Suprapubic skin (tissue), 4 donors: ENCODE results near the gene MAPK8IP2. TPM values are rescaled to one million over a fixed set of nuclear protein-coding genes. Genes with fewer than 3 reads are reported as not detected.
"Not testable (repeated sequence)": the region's sequence is repeated elsewhere in the genome, so short reads cannot be mapped to it uniquely, and the experiment has no call there.

ENCODE experiments used
- DNase-seq, 2 donors: peaks; one replicate each; pipeline ENCODE4 v3.0.0-alpha.2; 2019; ENCODE audit warnings: low spot score in 2 of 2
- H3K27ac ChIP-seq: fragments of 200-600 bp; sonication (generic); one replicate; pipeline ENCODE4 v1.5.1; 2019
- H3K27me3 ChIP-seq: fragments of 200-600 bp; sonication (generic); one replicate; pipeline ENCODE4 v1.5.1; 2019
- H3K36me3 ChIP-seq: fragments of 200-600 bp; sonication (generic); one replicate; pipeline ENCODE4 v1.5.1; 2019
- H3K4me1 ChIP-seq: fragments of 200-600 bp; sonication (generic); one replicate; pipeline ENCODE4 v1.5.1; 2019
- H3K4me3 ChIP-seq: fragments of 200-600 bp; sonication (generic); one replicate; pipeline ENCODE4 v1.5.1; 2019; ENCODE audit warnings: mild to moderate bottlenecking
- H3K9me3 ChIP-seq: fragments of 200-600 bp; sonication (generic); one replicate; pipeline ENCODE4 v1.5.1; 2019
- CTCF ChIP-seq, 2 donors: fragments of 200-600 bp in 1 of 2; fragments of 450-650 bp in 1 of 2; sonication (generic) in 1 of 2; IDR thresholded peaks; one replicate each; pipeline ENCODE4 v1.5.1; 2016 to 2019; ENCODE audit warnings: antibody characterized with exemption in 2 of 2, mild to moderate bottlenecking in 1 of 2, moderate library complexity in 1 of 2
- EP300 ChIP-seq: sonication (generic); formaldehyde crosslinking; IDR thresholded peaks from one replicate; pipeline ENCODE4 v1.6.1; 2017; ENCODE audit warnings: antibody characterized with exemption
- POLR2A ChIP-seq, 2 donors: fragments of 450-650 bp; IDR thresholded peaks; one replicate each; pipeline ENCODE4 v1.6.1; 2017; ENCODE audit warnings: antibody characterized with exemption in 2 of 2, mild to moderate bottlenecking in 2 of 2, moderate library complexity in 2 of 2
- POLR2AphosphoS5 ChIP-seq, 3 donors: sonication (generic); formaldehyde crosslinking; IDR thresholded peaks; one replicate each; pipeline ENCODE4 v1.6.1; 2017; ENCODE audit warnings: antibody characterized with exemption in 3 of 3
- WGBS: methylation state at CpG from one replicate; pipeline ENCODE4 v1.1.5; 2018; 5-methylcytosine and 5-hydroxymethylcytosine counted together
- total RNA-seq, 4 donors: library from RNA; depleted of rRNA; stranded (reverse); fragments of >200 nt; gene quantifications; one replicate each; pipeline ENCODE4 v1.1.0, GENCODE V29; 2016

MAPK8IP2 gene
- total RNA-seq, 4 donors from 2014 or later: 2.6 to 4.4 (median 3.7) TPM

DNA sequence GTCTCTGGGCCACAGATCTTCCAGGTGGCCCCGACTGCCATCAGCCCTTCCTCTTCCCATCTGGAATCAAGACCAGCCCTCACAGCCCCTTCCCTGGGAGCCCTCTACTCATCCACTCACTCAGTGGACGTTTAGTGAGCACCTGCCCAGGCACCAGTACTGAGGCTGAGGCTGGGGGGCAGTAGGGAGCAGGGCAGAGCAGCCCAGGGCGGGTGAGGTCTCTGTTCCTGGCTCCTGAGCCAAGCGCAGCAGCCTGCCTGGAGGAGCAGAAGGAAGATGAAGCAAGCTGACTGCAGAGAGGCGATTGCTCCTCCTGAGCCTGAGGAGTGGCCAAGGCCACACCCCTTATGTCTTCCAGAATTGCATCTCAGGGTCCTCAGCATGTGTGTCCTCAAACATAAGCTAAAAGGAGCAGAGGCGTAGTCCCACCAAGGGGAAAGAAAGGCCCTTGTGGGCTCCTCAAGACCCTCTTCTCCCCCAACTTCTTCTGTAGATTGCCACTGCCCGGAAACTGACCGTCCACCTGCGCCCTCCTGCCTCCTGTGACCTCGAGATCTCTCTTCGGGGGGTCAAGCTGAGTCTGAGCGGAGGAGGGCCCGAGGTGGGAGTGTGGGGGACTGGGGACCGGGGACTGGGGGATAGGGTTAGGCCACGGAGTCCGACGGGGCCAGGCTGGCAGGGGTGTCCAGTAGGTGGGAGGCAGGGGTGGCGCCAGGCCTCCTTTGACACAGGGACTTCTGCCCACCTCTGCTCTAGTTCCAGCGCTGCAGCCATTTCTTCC is 5.8 kb downstream of the MAPK8IP2 start:
- peak in 1 of 2 donors; percentile 31 for DNase-seq
- TF ChIP-seq CTCF (IDR thresholded peaks at IDR 0.05) (no peak), POLR2A (IDR thresholded peaks at IDR 0.05) (no peak), POLR2AphosphoS5 (IDR thresholded peaks at IDR 0.05) (no peak), EP300 (no peak)
- H3K36me3 ChIP-seq: no peaks in the 10 kb centered on the region
- WGBS: 71% methylated on average over 14 of the region's 19 CpGs
- no peak overlapping the region for H3K27ac ChIP-seq
- H3K4me1 ChIP-seq: peaks cover 5% of the 10 kb centered on the region
- H3K27me3 ChIP-seq: peaks cover 74% of the 10 kb centered on the region
- no peaks in the 10 kb centered on the region for H3K9me3 ChIP-seq
- H3K4me3 ChIP-seq: no peak overlapping the region

GRCh38 chr22:50606946-50607658 is 6.5 kb downstream of the MAPK8IP2 start:
- H3K4me1 ChIP-seq: peaks cover 5% of the 10 kb centered on the region
- H3K27me3 ChIP-seq: peaks cover 67% of the 10 kb centered on the region
- no peaks in the 10 kb centered on the region for H3K36me3 ChIP-seq
- no peaks in the 10 kb centered on the region for H3K9me3 ChIP-seq
- no peak for DNase-seq
- 82% methylated on average over 13 of the region's 18 CpGs for WGBS
- no peak overlapping the region for H3K4me3 ChIP-seq
- TF ChIP-seq EP300 (no peak), POLR2AphosphoS5 (IDR thresholded peaks at IDR 0.05) (no peak), CTCF (IDR thresholded peaks at IDR 0.05) (no peak), POLR2A (IDR thresholded peaks at IDR 0.05) (no peak)
- H3K27ac ChIP-seq: no peak overlapping the region

- Histone ChIP-seq H3K27ac (no peak overlapping the region), H3K36me3 (no peaks in the 10 kb centered on the region), H3K27me3 (peaks cover 68% of the 10 kb centered on the region), H3K4me3 (no peak overlapping the region), H3K9me3 (no peaks in the 10 kb centered on the region), H3K4me1 (peaks cover 7% of the 10 kb centered on the region)
- no peak for DNase-seq
- TF ChIP-seq POLR2A (IDR thresholded peaks at IDR 0.05) (no peak), CTCF (IDR thresholded peaks at IDR 0.05) (no peak), POLR2AphosphoS5 (IDR thresholded peaks at IDR 0.05) (no peak), EP300 (no peak)
- WGBS: 71% methylated on average over 6 of the region's 6 CpGs
Observed at GRCh38 chr22:50607659-50608020, 7.0 kb downstream of the MAPK8IP2 start.

- peaks cover 13% of the 10 kb centered on the region for H3K4me1 ChIP-seq
- DNase-seq, H3K36me3 ChIP-seq, H3K27ac ChIP-seq, H3K9me3 ChIP-seq, H3K4me3 ChIP-seq: not testable (repeated sequence)
- H3K27me3 ChIP-seq: peaks cover 66% of the 10 kb centered on the region
- WGBS: 87% methylated on average over 35 of the region's 39 CpGs
Observed at GRCh38 chr22:50608058-50608840, 7.7 kb downstream of the MAPK8IP2 start.

- TF ChIP-seq POLR2AphosphoS5 (IDR thresholded peaks at IDR 0.05): no peak
- TF ChIP-seq CTCF (IDR thresholded peaks at IDR 0.05): no peak
- no peak for TF ChIP-seq EP300
- no peak for TF ChIP-seq POLR2A (IDR thresholded peaks at IDR 0.05)
- Histone ChIP-seq H3K4me1 (peaks cover 19% of the 10 kb centered on the region), H3K27ac (no peak overlapping the region), H3K9me3 (no peaks in the 10 kb centered on the region), H3K4me3 (no peak overlapping the region), H3K36me3 (no peaks in the 10 kb centered on the region), H3K27me3 (peaks cover 58% of the 10 kb centered on the region)
- WGBS: 92% methylated on average over 10 of the region's 10 CpGs
- DNase-seq: no peak
Observed at GRCh38 chr22:50608996-50609395, 8.4 kb downstream of the MAPK8IP2 start.
